Ishikawa (cell line): ENCODE data around the gene SOX14.

Source experiments
- CEBPB ChIP-seq: IDR thresholded peaks from 2 replicates; pipeline ENCODE4 v1.6.1; 2012
- EP300 ChIP-seq: IDR thresholded peaks from 2 replicates; pipeline ENCODE4 v1.6.1; 2012; ENCODE audit warnings: borderline replicate concordance
- MAX ChIP-seq: IDR thresholded peaks from 2 replicates; pipeline ENCODE4 v1.6.1; 2012
- RAD21 ChIP-seq: IDR thresholded peaks from 2 replicates; pipeline ENCODE4 v1.6.1; 2012; ENCODE audit warnings: low read depth
- REST ChIP-seq: IDR thresholded peaks from 2 replicates; pipeline ENCODE4 v1.6.1; 2012; ENCODE audit warnings: low read depth, mild to moderate bottlenecking
- TCF12 ChIP-seq: IDR thresholded peaks from 2 replicates; pipeline ENCODE4 v1.6.1; 2012; ENCODE audit warnings: low read depth
- ZBTB7A ChIP-seq: IDR thresholded peaks from 2 replicates; pipeline ENCODE4 v1.6.1; 2012; ENCODE audit warnings: low read depth

- TF ChIP-seq EP300 (no peak), RAD21 (no peak), CEBPB (no peak), ZBTB7A (no peak), TCF12 (no peak), REST (no peak), MAX (no peak)
Observed at GRCh38 chr3:137724240-137724639, 39.9 kb upstream of the SOX14 start.
